Hippocampal formation (tissue), 2 donors: ENCODE results near the gene LY6G5B.
A peak's percentile ranks its signal among the peaks of the same experiment; 100 is the strongest.

Experiments
- DNase-seq, 2 donors: peaks; one replicate each; lab custom pipeline; 2025; lab: John Stamatoyannopoulos, UW

Gene LY6G5B

GRCh38 chr6:31641370-31641769, 28.4 kb upstream of the LY6G5B start:
- no peak for DNase-seq

GRCh38 chr6:31642798-31643570, 26.8 kb upstream of the LY6G5B start:
- no peak for DNase-seq

DNA sequence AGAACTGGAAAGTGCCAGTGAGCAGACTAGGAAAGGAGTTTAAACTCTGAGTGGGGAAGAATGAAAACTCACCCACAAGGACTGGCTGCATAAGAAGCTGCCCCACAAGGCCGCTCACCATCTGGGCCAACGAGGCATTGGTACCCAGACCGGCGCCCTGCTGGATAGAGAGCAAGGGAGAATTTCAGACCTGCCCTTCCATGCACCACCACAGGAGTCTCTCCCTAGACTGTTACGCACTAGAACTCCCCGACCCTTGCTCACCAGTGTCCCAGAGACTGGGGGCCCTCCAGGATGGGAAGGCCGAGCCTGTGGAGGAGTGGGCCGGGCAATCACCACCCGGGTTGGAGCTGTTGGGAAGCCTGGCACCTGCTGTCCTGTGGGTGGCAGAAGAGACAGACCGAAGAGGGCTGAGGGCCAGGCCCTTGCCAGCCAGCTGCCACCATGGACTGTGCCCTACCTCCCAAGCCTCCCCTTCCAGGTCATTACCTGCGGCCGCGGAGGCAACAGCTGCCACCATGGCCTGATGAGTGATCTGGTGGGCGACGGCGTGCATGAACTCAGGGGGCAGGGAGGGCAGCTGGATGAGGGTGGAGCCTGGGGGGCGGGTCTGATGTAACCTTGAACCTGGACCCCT, 25.8 kb upstream of the LY6G5B start:
- DNase-seq: no peak

GRCh38 chr6:31645325-31645724, 24.5 kb upstream of the LY6G5B start:
- no peak for DNase-seq

GRCh38 chr6:31651602-31652191, 18.1 kb upstream of the LY6G5B start:
- DNase-seq: peak in 1 of 2 donors; percentile 31

- peak; percentile 92 to 98 for DNase-seq
Observed at GRCh38 chr6:31652925-31653724, 16.7 kb upstream of the LY6G5B start.

DNA sequence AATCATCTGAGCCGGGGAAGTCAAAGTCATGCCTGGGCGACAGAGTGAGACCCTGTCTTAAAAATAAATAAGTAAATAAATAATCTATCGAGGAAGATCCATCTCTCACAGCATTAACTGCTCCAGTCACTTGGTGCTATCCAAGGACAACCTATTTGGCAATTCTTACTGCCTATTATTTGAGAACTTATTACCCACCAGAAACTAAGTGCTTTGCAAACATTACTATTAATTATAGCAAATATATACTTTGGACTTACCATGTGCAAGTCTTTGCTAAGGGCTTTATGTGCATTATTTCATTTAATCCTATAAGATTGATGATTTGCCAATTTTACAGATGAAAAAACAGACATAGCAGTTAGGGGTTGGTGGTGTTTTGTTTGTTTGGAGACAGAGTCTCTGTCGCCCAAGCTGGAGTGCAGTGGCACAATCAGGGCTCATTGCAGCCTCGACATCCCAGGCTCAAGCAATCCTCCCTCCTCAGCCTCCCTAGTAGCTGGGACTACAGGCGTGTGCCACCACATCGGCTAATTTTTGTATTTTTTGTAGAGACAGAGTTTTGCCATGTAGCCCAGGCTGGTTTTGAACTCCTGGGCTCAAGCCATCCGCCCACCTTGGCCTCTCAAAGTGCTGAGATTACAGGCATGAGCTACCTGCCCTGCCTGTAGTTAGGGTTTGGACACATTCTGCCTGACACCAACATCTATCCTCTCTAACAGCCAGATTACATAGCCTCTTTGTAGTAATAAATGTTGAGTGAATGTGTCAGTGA, 15.0 kb upstream of the LY6G5B start:
- no peak for DNase-seq

DNA sequence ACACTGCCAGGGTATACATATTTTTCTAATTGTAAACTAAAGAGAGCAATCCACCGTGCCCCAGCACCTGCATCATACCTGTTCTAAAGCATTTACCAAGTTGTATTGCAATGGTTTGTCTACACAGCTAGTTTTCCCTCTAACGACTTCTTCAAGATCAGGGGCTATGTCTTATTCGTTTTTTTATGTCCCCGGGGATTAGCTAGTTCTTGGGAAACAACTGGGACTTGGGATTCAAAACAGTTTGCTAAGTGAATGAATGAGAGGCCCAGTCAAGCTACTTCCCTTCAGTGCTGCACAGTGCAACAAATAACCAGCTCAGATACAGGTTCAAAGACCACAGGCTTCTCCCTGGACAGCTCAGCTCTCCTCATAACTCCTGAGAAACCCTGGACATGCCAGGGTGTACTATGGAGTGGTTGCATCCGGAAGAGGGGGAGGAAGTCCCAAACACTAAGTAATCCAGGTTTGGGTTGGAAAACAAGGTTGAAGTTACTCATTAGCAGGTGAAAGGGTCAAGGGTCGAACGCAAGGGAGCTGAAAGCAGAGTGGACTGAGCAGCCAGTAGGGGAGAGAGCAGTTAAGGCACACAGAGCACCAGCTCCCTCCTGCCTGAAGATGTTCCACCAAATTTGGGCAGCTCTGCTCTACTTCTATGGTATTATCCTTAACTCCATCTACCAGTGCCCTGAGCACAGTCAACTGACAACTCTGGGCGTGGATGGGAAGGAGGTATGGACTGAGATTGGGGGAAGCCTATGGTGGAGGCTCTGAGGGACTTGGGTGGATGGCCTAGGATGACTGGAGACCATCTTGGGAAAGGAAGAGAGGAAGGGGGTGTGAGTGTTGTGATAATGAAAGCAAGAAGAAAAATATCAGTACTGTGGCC, 14.2 kb upstream of the LY6G5B start, which contains the start of gene APOM:
Gene APOM, plus strand, starts transcription at position 546 of the 889 bp plus-strand sequence. Its CDS starts 73 bp downstream, at position 619.
- DNase-seq: no peak

DNA sequence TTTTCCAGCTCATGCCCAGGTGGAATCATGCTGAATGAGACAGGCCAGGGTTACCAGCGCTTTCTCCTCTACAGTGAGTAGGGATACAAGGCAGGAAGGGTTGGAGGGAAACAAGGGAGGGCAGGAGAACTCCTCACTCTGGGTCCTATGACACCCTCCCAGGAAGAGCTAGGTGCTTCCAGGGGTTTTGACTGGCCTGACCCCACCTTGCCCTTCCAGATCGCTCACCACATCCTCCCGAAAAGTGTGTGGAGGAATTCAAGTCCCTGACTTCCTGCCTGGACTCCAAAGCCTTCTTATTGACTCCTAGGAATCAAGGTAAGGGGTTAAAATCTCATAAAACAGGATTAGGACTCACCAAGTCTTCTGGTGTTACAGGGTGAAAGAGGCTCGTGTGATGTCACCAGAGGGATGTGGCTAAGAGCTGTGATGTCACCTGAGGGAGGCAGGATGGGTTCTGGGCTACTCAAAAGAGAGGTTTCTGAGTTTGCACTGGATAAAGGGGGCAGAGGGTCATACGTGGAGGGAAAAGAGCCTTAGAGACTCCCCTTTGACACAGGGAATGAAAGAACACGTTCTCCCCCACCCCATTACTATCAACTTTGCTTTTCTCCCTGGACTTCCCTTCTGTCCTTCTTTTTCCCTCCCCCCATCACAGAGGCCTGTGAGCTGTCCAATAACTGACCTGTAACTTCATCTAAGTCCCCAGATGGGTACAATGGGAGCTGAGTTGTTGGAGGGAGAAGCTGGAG, 12.2 kb upstream of the LY6G5B start:
- DNase-seq: no peak

- DNase-seq: no peak
Observed at GRCh38 chr6:31658158-31658688, 11.6 kb upstream of the LY6G5B start.

DNA sequence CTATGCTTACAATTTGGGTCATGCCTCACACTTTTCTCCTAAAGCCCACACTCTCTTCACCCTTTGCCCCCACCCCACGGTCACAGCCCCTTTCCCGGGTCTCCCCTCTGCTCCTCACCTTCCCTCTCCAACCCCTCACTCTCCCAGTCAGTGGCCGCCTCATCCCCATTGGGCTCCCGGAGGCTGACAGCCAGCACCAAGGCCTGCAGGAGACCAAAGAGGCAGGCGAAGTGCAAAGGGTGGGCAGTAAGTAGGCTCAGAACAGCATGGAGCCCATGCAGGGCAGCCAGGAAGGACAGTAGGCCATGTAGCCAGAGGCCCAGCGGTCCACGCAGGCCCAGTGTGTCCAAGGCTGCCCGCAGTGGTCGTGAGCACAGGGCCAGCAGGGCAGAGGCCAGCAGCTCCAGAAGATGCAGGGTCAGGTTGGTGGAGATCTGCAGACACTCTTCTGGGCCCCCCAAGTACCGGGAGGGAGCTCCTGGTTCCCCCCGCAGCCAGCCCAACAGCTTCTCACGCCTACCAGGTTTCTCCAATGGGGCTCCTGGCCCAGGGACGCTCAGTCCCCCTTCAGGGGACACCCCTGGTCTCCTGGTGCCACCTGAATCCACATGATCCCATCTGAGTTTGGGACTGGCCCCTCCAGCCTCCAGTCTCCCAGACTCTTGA, 10.7 kb upstream of the LY6G5B start:
- DNase-seq: no peak

DNA sequence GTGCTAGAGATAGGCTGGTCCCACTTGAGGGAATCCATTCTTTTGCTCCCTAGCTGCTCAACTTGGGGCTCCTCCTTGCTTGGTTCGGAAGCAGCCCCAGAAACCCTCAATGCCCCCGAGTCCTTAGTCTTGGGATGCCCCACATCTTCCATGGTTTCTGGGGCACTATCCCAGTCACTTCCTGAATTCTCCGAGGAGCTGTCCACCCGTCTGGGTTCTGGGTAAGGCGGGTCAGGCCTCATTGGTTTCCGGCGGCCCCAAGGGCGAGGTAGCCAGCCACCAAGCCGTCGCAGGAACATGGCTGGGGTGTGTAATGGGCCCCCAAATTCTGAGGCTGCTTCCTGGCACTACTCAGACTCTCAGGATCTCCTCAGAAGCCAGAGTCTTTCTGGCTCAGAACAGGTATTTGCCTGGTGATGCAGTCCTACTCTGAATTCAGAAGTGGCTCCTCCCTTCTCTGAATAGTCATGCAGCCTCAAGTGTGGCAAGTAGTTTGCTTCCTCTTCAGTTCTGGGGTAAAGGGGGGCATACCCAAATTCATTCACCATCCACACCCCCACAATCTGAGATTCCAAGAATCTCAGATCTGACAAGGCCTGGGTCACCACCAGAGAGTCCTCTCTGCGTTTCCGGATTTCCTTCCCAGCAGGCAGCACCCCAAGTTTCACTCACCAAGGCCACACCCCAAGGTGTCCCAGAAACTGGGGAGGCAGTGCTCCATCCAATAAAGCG, 10.0 kb upstream of the LY6G5B start:
- DNase-seq: no peak

- peak; percentile 64 to 73 for DNase-seq
Observed at GRCh38 chr6:31660381-31661261, 9.2 kb upstream of the LY6G5B start, which contains the start of gene C6orf47. Gene C6orf47 (minus strand): TSS chr6:31660778. CDS start chr6:31659947, 831 bp downstream.

GRCh38 chr6:31661262-31662123, 8.3 kb upstream of the LY6G5B start:
- no peak for DNase-seq

DNA sequence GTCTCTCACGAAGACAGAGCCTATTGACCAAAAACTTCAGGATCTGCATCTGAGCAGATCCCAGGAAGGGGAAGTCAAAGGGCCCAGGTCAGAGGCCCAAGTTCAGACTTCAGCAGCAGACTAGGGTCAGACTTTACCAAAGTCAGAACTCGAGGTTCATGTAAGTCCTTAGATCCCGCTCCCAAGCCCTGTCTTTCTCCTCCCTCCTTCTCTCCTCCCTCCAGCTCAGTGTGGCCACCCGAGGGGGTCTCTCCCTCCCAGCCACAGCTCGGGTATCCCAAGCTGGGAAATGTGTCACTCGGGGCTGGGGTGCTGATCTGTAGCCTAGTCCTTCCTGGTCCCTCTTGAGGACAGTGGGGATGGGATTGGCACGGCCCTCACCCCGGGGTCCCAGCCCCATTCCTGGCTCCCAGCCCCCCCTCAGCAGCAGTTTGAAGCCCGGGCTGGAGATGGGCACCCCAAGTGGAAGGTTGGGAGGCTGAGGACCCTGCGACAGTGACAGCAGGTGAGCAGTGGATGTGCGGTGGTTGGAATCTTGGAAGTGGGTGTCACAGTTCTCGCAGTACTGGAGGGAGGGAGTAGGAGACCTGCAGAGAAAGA, 7.6 kb upstream of the LY6G5B start:
- DNase-seq: no peak
